ENCODE data around the gene HOXC11. TPM values are rescaled to one million over a fixed set of nuclear protein-coding genes. Genes with fewer than 3 reads are reported as not detected.

The HOXC11 gene
- total and polyA plus RNA-seq, 2 of the 4 experiments (the other 2 are of a cell fraction): not detected

DNA sequence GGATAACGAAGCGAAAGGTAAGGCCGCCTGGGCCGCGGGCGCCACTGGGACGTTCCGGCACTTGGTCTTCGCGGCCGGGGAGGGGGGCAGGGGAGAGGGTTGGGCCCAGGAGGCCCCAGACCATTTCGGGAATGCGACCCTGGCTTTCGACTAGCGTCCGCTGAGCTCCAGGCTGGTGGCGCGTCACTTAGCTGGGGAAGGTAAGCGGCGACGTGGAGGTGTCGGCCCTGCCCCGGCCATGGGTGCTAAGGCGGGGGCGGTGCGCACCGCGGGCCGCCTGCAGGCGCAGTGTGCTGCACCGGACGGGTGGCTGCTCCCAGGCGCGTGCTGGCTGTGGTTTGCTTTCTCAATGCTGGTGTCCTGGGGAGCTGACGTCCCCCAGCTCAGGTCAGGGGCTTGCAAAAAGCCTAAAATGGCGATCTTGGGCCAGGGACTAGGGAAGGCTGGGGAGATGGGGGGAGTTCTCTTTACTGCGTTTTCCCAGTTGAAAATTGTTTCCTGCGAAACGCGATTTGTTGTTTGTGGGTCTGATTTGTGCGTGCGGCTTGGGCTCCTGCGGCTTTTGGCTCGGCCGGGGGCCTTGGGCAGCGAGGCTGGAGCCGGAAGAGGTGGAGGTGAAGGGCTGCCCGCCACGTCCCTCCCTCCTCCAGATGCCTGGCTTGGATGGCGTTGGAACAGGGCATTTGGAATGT lies 13.2 kb downstream of the HOXC11 start:
- no peaks in the 10 kb centered on the region for H3K9me1 ChIP-seq (ENCODE audit: insufficient read depth, low read length)
- H3K36me3 ChIP-seq (ENCODE audit: control insufficient read depth, insufficient read depth, low read length): no peaks in the 10 kb centered on the region
- H3K27me3 ChIP-seq (ENCODE audit: control insufficient read depth, insufficient read depth, low read length): peaks cover 96% of the 10 kb centered on the region
- H3K4me3 ChIP-seq (ENCODE audit: insufficient read depth, low read depth, low read length): no peak overlapping the region
- H3K23ac ChIP-seq (ENCODE audit: low read depth, low read length): no peak overlapping the region
- no peak overlapping the region for H3K18ac ChIP-seq (ENCODE audit: low read depth, low read length)
- H2AFZ ChIP-seq (replicated peaks; ENCODE audit: low read length, poor library complexity): no peak overlapping the region
- H3K4ac ChIP-seq (ENCODE audit: low read depth, low read length): no peak overlapping the region
- no peak overlapping the region for H3K14ac ChIP-seq (replicated peaks; ENCODE audit: low read depth, low read length)
- ChIA-PET CTCF (no interaction called here), POLR2A (ENCODE audit: unreplicated experiment) (interaction anchor here (0.6 kb wide), 1 partner anchor 249 kb away, joined by 3 read pairs; no protein-coding TSS in a partner anchor)
- H3K4me1 ChIP-seq (ENCODE audit: control insufficient read depth, insufficient read depth, low read length): 0 out of 2 replicates have a peak, but pooled peaks cover 2% of the 10 kb centered on the region
- no peak overlapping the region for H2BK15ac ChIP-seq (ENCODE audit: low read depth, low read length)
- in situ Hi-C loops (cut with MboI; ENCODE audit: low sequenced_read_pairs): no loop called here
- peaks cover 5% of the 10 kb centered on the region for H3K9me3 ChIP-seq (ENCODE audit: control insufficient read depth, insufficient read depth, low read length)
- H2AK5ac ChIP-seq (ENCODE audit: low read depth, low read length): no peak overlapping the region
- H3K4me2 ChIP-seq (ENCODE audit: low read depth, low read length): no peak overlapping the region
- H3K9ac ChIP-seq (ENCODE audit: low read depth, low read length): no peak overlapping the region
- no peak overlapping the region for H2BK5ac ChIP-seq (ENCODE audit: low read depth, low read length, poor library complexity, severe bottlenecking)
- intact Hi-C loops (cut with micrococcal nuclease): loop anchor here (5.0 kb wide), 1 partner anchor 219 kb away; no protein-coding TSS in a partner anchor
- no peak for DNase-seq
- no peak overlapping the region for H2BK20ac ChIP-seq (ENCODE audit: low read depth, low read length)
- ATAC-seq (ENCODE audit: low read depth): no peak
- dilution Hi-C loops (cut with HindIII; ENCODE audit: low sequenced_read_pairs, unreplicated experiment): no loop called here
- WGBS, 2 experiments (ENCODE audit: extremely low coverage in 2 of 2, insufficient read length in 1 of 2): 0% methylated on average over 12 of the region's 50 CpGs; no CpG with 5 or more reads in 1 of the 2 experiments
- no peak overlapping the region for H2AK9ac ChIP-seq (replicated peaks; ENCODE audit: low read depth, low read length, poor library complexity)
- H3K27ac ChIP-seq (ENCODE audit: insufficient read depth, low read length): no peak overlapping the region
- H3K56ac ChIP-seq (ENCODE audit: extremely low read depth, insufficient read depth, low read length): no peak overlapping the region
- H4K20me1 ChIP-seq (ENCODE audit: insufficient read depth, low read length): no peaks in the 10 kb centered on the region; the same call in 1 of the 2 replicates
- H4K5ac ChIP-seq (ENCODE audit: low read depth, low read length): no peak overlapping the region
- TF ChIP-seq ELK1 (IDR thresholded peaks at IDR 0.05; ENCODE audit: borderline replicate concordance, low read depth, low read length) (no peak), SMC3 (IDR thresholded peaks at IDR 0.05; ENCODE audit: low read depth, low read length) (no peak), MAFK (IDR thresholded peaks at IDR 0.05; ENCODE audit: low read depth, low read length) (no peak), MXI1 (IDR thresholded peaks at IDR 0.05; ENCODE audit: borderline replicate concordance, low read depth, low read length) (no peak), RAD21 (IDR thresholded peaks at IDR 0.05; ENCODE audit: low read length) (no peak), CHD1 (IDR thresholded peaks at IDR 0.05; ENCODE audit: low read depth, low read length) (no peak), CEBPB (IDR thresholded peaks at IDR 0.05; ENCODE audit: low read depth, low read length) (no peak)
- H4K8ac ChIP-seq (ENCODE audit: low read depth in 2 of 2, low read length in 2 of 2): no peak overlapping the region
- no peaks in the 10 kb centered on the region for H3K79me1 ChIP-seq (ENCODE audit: low read depth in 1 of 2, low read length in 2 of 2)
- no peak overlapping the region for H4K91ac ChIP-seq (ENCODE audit: insufficient read depth, low read depth, low read length)
- no TSS peak for BruUV-seq (replicated peaks)
- H2BK120ac ChIP-seq (ENCODE audit: low read depth, low read length): no peak overlapping the region
